Measurements from ENCODE around the gene PIP5K1B.

Gene PIP5K1B

GRCh38 chr9:69034071-69034470 is 329.0 kb downstream of the PIP5K1B start:
- DNase-seq (ENCODE audit: low read depth): no peak
- TF ChIP-seq CTCF (IDR thresholded peaks at IDR 0.05; ENCODE audit: control insufficient read depth, insufficient read depth, low read depth, low read length, missing control alignments): no peak
- no peak overlapping the region for H3K4me3 ChIP-seq (ENCODE audit: control insufficient read depth, low read depth, low read length)

- TF ChIP-seq CTCF (IDR thresholded peaks at IDR 0.05; ENCODE audit: control insufficient read depth, insufficient read depth, low read depth, low read length, missing control alignments): peak; percentile 96
- DNase-seq (ENCODE audit: low read depth): peak; percentile 38
- peak within 1 kb of the TSS; percentile 76 for H3K4me3 ChIP-seq (ENCODE audit: control insufficient read depth, low read depth, low read length)
Observed at GRCh38 chr9:69035438-69036308, 330.6 kb downstream of the PIP5K1B start, which contains the start of gene FXN. Gene FXN (plus strand): TSS chr9:69035752. CDS start chr9:69035783, 31 bp downstream.

- no peak for DNase-seq (ENCODE audit: low read depth)
- peak overlapping the region; percentile 76 for H3K4me3 ChIP-seq (ENCODE audit: control insufficient read depth, low read depth, low read length)
- no peak for TF ChIP-seq CTCF (IDR thresholded peaks at IDR 0.05; ENCODE audit: control insufficient read depth, insufficient read depth, low read depth, low read length, missing control alignments)
Observed at GRCh38 chr9:69036309-69036708, 331.3 kb downstream of the PIP5K1B start.

- H3K4me3 ChIP-seq (ENCODE audit: control insufficient read depth, low read depth, low read length): peak overlapping the region; percentile 76
- DNase-seq (ENCODE audit: low read depth): no peak
- TF ChIP-seq CTCF (IDR thresholded peaks at IDR 0.05; ENCODE audit: control insufficient read depth, insufficient read depth, low read depth, low read length, missing control alignments): no peak
Observed at GRCh38 chr9:69036799-69037198, 331.8 kb downstream of the PIP5K1B start.

GRCh38 chr9:69040646-69041045 is 335.6 kb downstream of the PIP5K1B start:
- DNase-seq (ENCODE audit: low read depth): no peak
- no peak overlapping the region for H3K4me3 ChIP-seq (ENCODE audit: control insufficient read depth, low read depth, low read length)
- no peak for TF ChIP-seq CTCF (IDR thresholded peaks at IDR 0.05; ENCODE audit: control insufficient read depth, insufficient read depth, low read depth, low read length, missing control alignments)

GRCh38 chr9:69044240-69045219 is 339.5 kb downstream of the PIP5K1B start:
- TF ChIP-seq CTCF (IDR thresholded peaks at IDR 0.05; ENCODE audit: control insufficient read depth, insufficient read depth, low read depth, low read length, missing control alignments): no peak
- no peak for DNase-seq (ENCODE audit: low read depth)
- no peak overlapping the region for H3K4me3 ChIP-seq (ENCODE audit: control insufficient read depth, low read depth, low read length)

All from AG09309 (cell line).